ENCODE data around the gene GPX4.

The GPX4 gene

GRCh38 chr19:1082165-1082927, 21.4 kb upstream of the GPX4 start:
- TF ChIP-seq POLR2AphosphoS5 (IDR thresholded peaks at IDR 0.05; ENCODE audit: low read depth, low read length) (no peak), SIN3A (IDR thresholded peaks at IDR 0.05; ENCODE audit: borderline replicate concordance, insufficient read depth, low read length) (0 out of 2 replicates have a peak, but pooled peaks have one; percentile 52), FOXP2 (optimal IDR thresholded peaks at IDR 0.05; ENCODE audit: borderline replicate concordance, extremely low read depth, extremely low read length, insufficient read depth) (peak; percentile 8)

- TF ChIP-seq, protein P1, sequence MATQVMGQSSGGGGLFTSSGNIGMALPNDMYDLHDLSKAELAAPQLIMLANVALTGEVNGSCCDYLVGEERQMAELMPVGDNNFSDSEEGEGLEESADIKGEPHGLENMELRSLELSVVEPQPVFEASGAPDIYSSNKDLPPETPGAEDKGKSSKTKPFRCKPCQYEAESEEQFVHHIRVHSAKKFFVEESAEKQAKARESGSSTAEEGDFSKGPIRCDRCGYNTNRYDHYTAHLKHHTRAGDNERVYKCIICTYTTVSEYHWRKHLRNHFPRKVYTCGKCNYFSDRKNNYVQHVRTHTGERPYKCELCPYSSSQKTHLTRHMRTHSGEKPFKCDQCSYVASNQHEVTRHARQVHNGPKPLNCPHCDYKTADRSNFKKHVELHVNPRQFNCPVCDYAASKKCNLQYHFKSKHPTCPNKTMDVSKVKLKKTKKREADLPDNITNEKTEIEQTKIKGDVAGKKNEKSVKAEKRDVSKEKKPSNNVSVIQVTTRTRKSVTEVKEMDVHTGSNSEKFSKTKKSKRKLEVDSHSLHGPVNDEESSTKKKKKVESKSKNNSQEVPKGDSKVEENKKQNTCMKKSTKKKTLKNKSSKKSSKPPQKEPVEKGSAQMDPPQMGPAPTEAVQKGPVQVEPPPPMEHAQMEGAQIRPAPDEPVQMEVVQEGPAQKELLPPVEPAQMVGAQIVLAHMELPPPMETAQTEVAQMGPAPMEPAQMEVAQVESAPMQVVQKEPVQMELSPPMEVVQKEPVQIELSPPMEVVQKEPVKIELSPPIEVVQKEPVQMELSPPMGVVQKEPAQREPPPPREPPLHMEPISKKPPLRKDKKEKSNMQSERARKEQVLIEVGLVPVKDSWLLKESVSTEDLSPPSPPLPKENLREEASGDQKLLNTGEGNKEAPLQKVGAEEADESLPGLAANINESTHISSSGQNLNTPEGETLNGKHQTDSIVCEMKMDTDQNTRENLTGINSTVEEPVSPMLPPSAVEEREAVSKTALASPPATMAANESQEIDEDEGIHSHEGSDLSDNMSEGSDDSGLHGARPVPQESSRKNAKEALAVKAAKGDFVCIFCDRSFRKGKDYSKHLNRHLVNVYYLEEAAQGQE (IDR thresholded peaks at IDR 0.05; ENCODE audit: insufficient read depth in 1 of 2, low read depth in 2 of 2, low read length in 2 of 2), result no peak
- no peak for TF ChIP-seq TAF1 (IDR thresholded peaks at IDR 0.05; ENCODE audit: borderline replicate concordance, insufficient read depth, low read length)
- TF ChIP-seq POLR2AphosphoS5 (IDR thresholded peaks at IDR 0.05; ENCODE audit: low read depth, low read length), result no peak
- no peak for TF ChIP-seq FOXP2 (optimal IDR thresholded peaks at IDR 0.05; ENCODE audit: borderline replicate concordance, extremely low read depth, extremely low read length, insufficient read depth)
- TF ChIP-seq SIN3A (IDR thresholded peaks at IDR 0.05; ENCODE audit: borderline replicate concordance, insufficient read depth, low read length), result no peak
Measured at GRCh38 chr19:1082928-1083816, 20.6 kb upstream of the GPX4 start.

DNA sequence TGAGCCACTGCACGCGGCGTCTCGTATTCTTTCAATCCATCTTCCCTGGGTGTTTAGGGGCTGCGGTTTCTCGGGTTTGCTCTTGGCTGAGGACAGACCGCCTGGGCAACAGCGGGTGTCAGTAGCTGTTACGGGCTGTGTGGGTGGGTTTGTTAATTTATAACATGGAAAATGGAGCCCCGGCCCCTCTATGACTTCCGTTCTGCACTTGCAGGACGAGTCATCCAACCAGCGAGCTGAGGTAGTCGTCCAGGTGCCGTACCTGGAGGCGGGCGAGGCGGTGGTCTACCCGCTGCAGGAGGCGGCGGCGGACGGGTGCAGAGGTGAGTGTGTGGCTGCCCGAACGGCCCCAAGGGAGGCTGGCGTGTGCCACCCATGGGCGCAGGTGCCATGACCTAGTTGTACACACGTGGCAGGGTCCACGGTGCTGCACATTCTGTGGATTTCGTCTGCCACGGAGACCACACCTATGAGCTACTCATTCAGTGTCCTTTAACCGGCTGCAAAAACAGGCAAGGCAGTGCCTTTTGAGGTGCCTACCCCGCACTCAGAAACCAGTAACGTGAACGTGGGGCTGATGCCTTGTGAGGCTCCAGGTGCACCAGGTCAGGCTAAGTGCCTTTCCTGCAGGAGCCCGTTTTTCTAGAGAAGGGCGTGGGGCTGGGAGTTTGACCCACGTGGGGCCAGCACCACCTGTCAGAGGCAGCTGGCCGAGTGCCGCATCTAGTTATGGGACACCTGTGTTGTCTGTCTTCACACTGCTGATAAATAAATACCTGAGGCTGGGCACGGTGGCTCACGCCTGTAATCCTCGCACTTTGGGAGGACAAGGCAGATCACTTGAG, 19.5 kb upstream of the GPX4 start:
- TF ChIP-seq FOXP2 (optimal IDR thresholded peaks at IDR 0.05; ENCODE audit: borderline replicate concordance, extremely low read depth, extremely low read length, insufficient read depth) (no peak), TAF1 (IDR thresholded peaks at IDR 0.05; ENCODE audit: borderline replicate concordance, insufficient read depth, low read length) (no peak), SIN3A (IDR thresholded peaks at IDR 0.05; ENCODE audit: borderline replicate concordance, insufficient read depth, low read length) (no peak), POLR2AphosphoS5 (IDR thresholded peaks at IDR 0.05; ENCODE audit: low read depth, low read length) (no peak)
- TF ChIP-seq, protein P1 (IDR thresholded peaks at IDR 0.05; ENCODE audit: insufficient read depth in 1 of 2, low read depth in 2 of 2, low read length in 2 of 2), result no peak

GRCh38 chr19:1085053-1085658, 18.6 kb upstream of the GPX4 start:
- TF ChIP-seq, protein P1 (IDR thresholded peaks at IDR 0.05; ENCODE audit: insufficient read depth in 1 of 2, low read depth in 2 of 2, low read length in 2 of 2), result no peak
- TF ChIP-seq FOXP2 (optimal IDR thresholded peaks at IDR 0.05; ENCODE audit: borderline replicate concordance, extremely low read depth, extremely low read length, insufficient read depth), result no peak
- TF ChIP-seq SIN3A (IDR thresholded peaks at IDR 0.05; ENCODE audit: borderline replicate concordance, insufficient read depth, low read length), result no peak
